Tibial nerve (tissue), 4 donors: Measurements from ENCODE around the gene TTLL8.

Source experiments
- EP300 ChIP-seq, 2 donors: sonication (generic); formaldehyde crosslinking; IDR thresholded peaks; one replicate each; pipeline ENCODE4 v1.6.1; 2017; ENCODE audit warnings: antibody characterized with exemption in 2 of 2, mild to moderate bottlenecking in 1 of 2
- POLR2A ChIP-seq, 2 donors: fragments of 450-650 bp; IDR thresholded peaks; one replicate each; pipeline ENCODE4 v1.6.1; 2017; ENCODE audit warnings: antibody characterized with exemption in 2 of 2, mild to moderate bottlenecking in 2 of 2, moderate library complexity in 2 of 2
- TF ChIP-seq, protein P1 (sequence below), 5 experiments: fragments of 200-600 bp in 3 of 5; fragments of 450-650 bp in 2 of 5; sonication (generic) in 3 of 5; IDR thresholded peaks; one replicate each; pipeline ENCODE4 v1.5.1; 2016 to 2019; ENCODE audit warnings: antibody characterized with exemption in 5 of 5, mild to moderate bottlenecking in 3 of 5, moderate library complexity in 2 of 5

DNA sequence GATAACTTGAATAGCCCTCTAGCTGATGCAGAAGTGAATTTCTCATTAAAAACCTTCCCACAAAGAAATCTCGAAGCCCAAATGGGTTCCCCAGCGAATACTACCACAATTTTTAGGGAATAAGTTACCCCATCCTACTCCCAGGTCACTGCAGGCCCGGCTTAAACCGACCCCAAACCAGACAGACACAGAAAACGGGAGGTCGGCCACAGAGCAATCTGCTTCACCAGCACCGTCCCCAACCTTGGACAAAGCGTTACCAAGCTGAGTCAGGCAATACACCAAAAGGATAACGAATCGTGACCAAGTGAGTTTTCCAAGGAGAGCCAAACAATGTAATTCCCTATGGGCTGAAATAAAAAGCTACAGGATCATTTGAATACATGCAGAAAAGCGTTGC lies 31.1 kb upstream of the TTLL8 start:
- TF ChIP-seq, protein P1, sequence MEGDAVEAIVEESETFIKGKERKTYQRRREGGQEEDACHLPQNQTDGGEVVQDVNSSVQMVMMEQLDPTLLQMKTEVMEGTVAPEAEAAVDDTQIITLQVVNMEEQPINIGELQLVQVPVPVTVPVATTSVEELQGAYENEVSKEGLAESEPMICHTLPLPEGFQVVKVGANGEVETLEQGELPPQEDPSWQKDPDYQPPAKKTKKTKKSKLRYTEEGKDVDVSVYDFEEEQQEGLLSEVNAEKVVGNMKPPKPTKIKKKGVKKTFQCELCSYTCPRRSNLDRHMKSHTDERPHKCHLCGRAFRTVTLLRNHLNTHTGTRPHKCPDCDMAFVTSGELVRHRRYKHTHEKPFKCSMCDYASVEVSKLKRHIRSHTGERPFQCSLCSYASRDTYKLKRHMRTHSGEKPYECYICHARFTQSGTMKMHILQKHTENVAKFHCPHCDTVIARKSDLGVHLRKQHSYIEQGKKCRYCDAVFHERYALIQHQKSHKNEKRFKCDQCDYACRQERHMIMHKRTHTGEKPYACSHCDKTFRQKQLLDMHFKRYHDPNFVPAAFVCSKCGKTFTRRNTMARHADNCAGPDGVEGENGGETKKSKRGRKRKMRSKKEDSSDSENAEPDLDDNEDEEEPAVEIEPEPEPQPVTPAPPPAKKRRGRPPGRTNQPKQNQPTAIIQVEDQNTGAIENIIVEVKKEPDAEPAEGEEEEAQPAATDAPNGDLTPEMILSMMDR (IDR thresholded peaks at IDR 0.05), result no peak
- TF ChIP-seq POLR2A (IDR thresholded peaks at IDR 0.05) (no peak), EP300 (IDR thresholded peaks at IDR 0.05) (no peak)
